Ascending aorta (tissue), 2 donors: ENCODE results near the gene MFRP. TPM values are rescaled to one million over a fixed set of nuclear protein-coding genes. Genes with fewer than 3 reads are reported as not detected.
A peak's percentile ranks its signal among the peaks of the same experiment; 100 is the strongest.

Experiments used
- DNase-seq, 2 donors: peaks; one replicate each; pipeline ENCODE4 v3.0.0-alpha.2; 2019; ENCODE audit warnings: low spot score in 2 of 2
- H3K27ac ChIP-seq, 2 donors: fragments of 200-600 bp; sonication (generic); one replicate each; pipeline ENCODE4 v1.5.1; 2016 to 2017; ENCODE audit warnings: mild to moderate bottlenecking in 1 of 2
- H3K27me3 ChIP-seq: fragments of 200-600 bp; sonication (generic); one replicate; pipeline ENCODE4 v1.5.1; 2017
- H3K36me3 ChIP-seq, 2 donors: fragments of 200-600 bp; sonication (generic); one replicate each; pipeline ENCODE4 v1.5.1; 2016
- H3K4me1 ChIP-seq, 2 donors: fragments of 200-600 bp; sonication (generic); one replicate each; pipeline ENCODE4 v1.5.1; 2016 to 2017; ENCODE audit warnings: mild to moderate bottlenecking in 1 of 2
- H3K4me3 ChIP-seq, 2 donors: fragments of 200-600 bp; sonication (generic); one replicate each; pipeline ENCODE4 v1.5.1; 2016 to 2017; ENCODE audit warnings: mild to moderate bottlenecking in 1 of 2
- H3K9me3 ChIP-seq, 2 donors: fragments of 200-600 bp; sonication (generic); one replicate each; pipeline ENCODE4 v1.5.1; 2016
- intact Hi-C: fragments of 100-400 bp; cut with DNase I; formaldehyde crosslinking; loops from one replicate; pipeline ENCODE4 v1.15.1; 2023
- total RNA-seq: library from RNA; depleted of rRNA; stranded (reverse); fragments of >200 nt; gene quantifications from one replicate; pipeline ENCODE4 v1.1.0, GENCODE V29; 2016
- TF ChIP-seq, protein P1 (sequence below), 3 experiments: fragments of 200-600 bp in 2 of 3; fragments of 450-650 bp in 1 of 3; sonication (generic) in 2 of 3; IDR thresholded peaks; one replicate each; pipeline ENCODE4 v1.5.1; 2016 to 2019; ENCODE audit warnings: antibody characterized with exemption in 3 of 3, mild to moderate bottlenecking in 1 of 3, moderate library complexity in 1 of 3

The MFRP gene
- total RNA-seq, 1 donor from 2014 or later: not detected

DNA sequence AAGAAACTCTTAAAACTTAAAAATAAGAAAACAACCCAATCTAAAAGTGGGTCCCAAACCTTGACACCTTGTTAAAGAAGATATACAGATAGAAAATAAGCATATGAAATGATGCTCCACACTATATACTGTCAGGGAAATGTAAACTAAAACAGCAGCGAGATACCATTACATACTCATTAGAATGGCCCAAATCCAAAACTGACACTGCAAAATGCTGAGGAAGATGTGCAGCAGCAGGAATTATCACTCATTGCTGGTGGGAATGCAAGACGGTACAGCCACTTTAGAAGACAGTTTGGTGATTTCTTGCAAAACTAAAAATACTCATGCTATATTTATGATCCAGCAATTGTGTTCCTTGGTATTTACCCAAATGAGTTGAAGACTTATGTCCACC lies 17.2 kb downstream of the MFRP start:
- no peaks in the 10 kb centered on the region for H3K36me3 ChIP-seq
- no peaks in the 10 kb centered on the region for H3K4me1 ChIP-seq
- H3K27me3 ChIP-seq: no peaks in the 10 kb centered on the region
- H3K4me3 ChIP-seq: no peak overlapping the region
- no peak overlapping the region for H3K27ac ChIP-seq
- intact Hi-C loops: no loop called here
- H3K9me3 ChIP-seq: no peaks in the 10 kb centered on the region
- TF ChIP-seq, protein P1, sequence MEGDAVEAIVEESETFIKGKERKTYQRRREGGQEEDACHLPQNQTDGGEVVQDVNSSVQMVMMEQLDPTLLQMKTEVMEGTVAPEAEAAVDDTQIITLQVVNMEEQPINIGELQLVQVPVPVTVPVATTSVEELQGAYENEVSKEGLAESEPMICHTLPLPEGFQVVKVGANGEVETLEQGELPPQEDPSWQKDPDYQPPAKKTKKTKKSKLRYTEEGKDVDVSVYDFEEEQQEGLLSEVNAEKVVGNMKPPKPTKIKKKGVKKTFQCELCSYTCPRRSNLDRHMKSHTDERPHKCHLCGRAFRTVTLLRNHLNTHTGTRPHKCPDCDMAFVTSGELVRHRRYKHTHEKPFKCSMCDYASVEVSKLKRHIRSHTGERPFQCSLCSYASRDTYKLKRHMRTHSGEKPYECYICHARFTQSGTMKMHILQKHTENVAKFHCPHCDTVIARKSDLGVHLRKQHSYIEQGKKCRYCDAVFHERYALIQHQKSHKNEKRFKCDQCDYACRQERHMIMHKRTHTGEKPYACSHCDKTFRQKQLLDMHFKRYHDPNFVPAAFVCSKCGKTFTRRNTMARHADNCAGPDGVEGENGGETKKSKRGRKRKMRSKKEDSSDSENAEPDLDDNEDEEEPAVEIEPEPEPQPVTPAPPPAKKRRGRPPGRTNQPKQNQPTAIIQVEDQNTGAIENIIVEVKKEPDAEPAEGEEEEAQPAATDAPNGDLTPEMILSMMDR (IDR thresholded peaks at IDR 0.05): no peak
- DNase-seq: no peak

DNA sequence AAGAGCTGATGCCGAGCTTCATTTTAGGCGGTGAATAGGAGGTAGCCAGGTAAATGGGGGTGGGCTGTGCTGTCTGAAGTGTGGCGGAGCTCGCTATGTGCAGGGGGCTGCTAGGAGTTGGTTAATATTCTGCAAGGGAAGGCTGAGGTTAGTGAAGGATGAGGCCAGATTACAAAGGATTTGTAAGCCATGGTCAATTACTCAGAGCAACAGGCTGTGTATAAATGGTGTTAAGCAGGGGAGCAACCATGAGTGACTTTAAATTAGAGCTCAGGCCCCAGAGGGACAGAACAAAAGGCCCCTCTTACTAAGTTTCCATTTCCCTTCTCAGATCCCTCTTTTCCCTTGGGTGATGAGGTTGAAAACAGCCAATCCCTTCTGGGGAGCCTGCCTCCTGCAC lies 22.3 kb downstream of the MFRP start:
- TF ChIP-seq, protein P1 (IDR thresholded peaks at IDR 0.05): no peak
- no peaks in the 10 kb centered on the region for H3K9me3 ChIP-seq
- H3K4me1 ChIP-seq: peaks cover 5 to 25% of the 10 kb centered on the region in 2 donors
- intact Hi-C loops: no loop called here
- H3K27me3 ChIP-seq: no peaks in the 10 kb centered on the region
- no peak overlapping the region for H3K4me3 ChIP-seq
- peak in 1 of 2 donors; percentile 16 for DNase-seq
- H3K36me3 ChIP-seq: no peaks in the 10 kb centered on the region
- no peak overlapping the region for H3K27ac ChIP-seq

DNA sequence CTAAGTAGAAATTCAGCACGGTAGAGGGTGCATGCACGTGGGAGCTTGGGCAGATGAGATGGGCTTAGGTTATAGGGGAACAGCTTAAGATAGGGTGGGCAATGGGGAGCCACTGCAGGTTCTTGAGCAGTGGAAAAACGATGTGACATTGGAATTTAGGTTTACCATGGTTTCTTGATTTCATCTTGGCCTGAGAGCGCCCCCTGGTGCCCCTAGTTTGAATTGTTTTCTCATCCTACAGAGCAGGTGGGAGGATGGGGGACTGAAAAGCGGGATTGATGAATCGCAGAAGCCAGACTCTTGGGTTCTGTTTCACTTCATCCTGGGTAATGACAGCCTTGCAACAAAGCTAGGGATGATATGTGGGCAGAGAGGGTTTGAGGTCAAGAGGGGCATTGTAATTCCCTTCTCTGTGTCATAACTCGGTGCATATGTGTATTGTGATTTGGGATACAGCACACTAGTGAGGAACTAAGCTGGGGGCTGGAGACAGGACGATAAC lies 22.9 kb downstream of the MFRP start:
- TF ChIP-seq, protein P1 (IDR thresholded peaks at IDR 0.05): peak; percentile 71 to 78 (median 76)
- intact Hi-C loops: loop anchor here (1.0 kb wide), 1 partner anchor 118 kb away; no protein-coding TSS in a partner anchor
- Histone ChIP-seq H3K27me3 (no peaks in the 10 kb centered on the region), H3K4me3 (no peak overlapping the region), H3K9me3 (no peaks in the 10 kb centered on the region), H3K36me3 (no peaks in the 10 kb centered on the region), H3K4me1 (peaks cover 6 to 31% of the 10 kb centered on the region in 2 donors), H3K27ac (peak overlapping the region in 1 of 2 donors; percentile 98)
- peak in 1 of 2 donors; percentile 89 for DNase-seq

DNA sequence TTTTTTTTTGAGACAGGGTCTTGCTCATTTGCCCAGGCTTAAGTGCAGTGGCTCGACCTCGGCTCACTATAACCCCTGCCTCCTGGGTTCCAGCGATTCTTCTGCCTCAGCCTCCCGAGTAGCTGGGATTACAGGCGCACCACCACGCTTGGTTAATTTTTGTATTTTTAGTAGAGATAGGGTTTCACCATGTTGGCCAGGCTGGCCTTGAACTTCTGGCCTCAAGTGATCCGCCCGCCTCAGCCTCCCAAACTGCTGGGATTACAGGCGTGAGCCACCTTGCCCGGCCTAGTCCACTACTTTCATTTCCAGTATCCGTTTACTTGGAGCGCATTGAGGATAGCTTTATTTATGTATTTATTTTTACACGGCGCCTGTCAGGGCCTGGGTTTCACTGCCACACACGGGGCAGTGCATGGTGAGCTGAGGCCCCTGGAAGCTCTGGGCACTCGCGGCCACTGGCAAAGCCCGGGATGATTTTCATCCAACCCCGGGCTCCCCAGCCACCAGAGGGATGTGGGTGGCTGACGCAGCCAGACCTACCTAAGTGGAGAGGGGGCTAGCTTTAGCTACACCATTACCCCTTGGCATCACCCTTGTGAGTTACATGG lies 23.5 kb downstream of the MFRP start:
- H3K27ac ChIP-seq: peak overlapping the region; percentile 98 to 99
- peak in 1 of 2 donors; percentile 61 for DNase-seq
- peaks cover 12 to 36% of the 10 kb centered on the region in 2 donors for H3K4me1 ChIP-seq
- no peaks in the 10 kb centered on the region for H3K27me3 ChIP-seq
- intact Hi-C loops: loop anchor here (1.0 kb wide), 1 partner anchor 118 kb away; no protein-coding TSS in a partner anchor
- H3K9me3 ChIP-seq: no peaks in the 10 kb centered on the region
- H3K36me3 ChIP-seq: no peaks in the 10 kb centered on the region
- TF ChIP-seq, protein P1 (IDR thresholded peaks at IDR 0.05): no peak
- no peak overlapping the region for H3K4me3 ChIP-seq

DNA sequence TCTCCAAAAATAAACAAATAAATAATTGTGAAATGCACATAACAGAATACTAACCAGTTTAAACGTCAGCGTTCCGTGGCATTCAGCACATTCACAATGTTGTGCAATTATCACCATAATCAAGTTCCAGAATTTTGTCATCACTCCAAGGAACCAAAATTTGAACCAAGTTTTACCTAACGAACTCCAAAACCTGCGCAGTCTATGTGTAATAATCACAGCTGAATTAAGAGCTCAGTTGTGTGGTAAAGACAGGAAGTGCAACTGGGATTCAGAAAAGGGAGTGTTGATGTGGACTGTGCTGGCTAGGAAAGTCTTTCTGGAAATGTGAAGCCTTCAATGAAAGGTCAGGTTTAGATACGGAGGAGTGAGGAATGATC lies 24.2 kb downstream of the MFRP start:
- H3K9me3 ChIP-seq: no peaks in the 10 kb centered on the region
- H3K4me3 ChIP-seq: no peak overlapping the region
- no peaks in the 10 kb centered on the region for H3K36me3 ChIP-seq
- H3K27me3 ChIP-seq: no peaks in the 10 kb centered on the region
- DNase-seq: peak in 1 of 2 donors; percentile 9
- peak overlapping the region; percentile 98 to 99 for H3K27ac ChIP-seq
- TF ChIP-seq, protein P1 (IDR thresholded peaks at IDR 0.05): peak in 1 of 3 experiments; percentile 5
- intact Hi-C loops: no loop called here
- H3K4me1 ChIP-seq: peaks cover 16 to 43% of the 10 kb centered on the region in 2 donors
